SK-N-SH (cell line): ENCODE data around the gene ARHGEF26. TPM values are rescaled to one million over a fixed set of nuclear protein-coding genes. Genes with fewer than 3 reads are reported as not detected.

Experiments
- CTCF ChIA-PET: fragments of 300-600, 350-600 bp; formaldehyde crosslinking; extraction: SDS; loops from one replicate; lab custom pipeline; 2021; lab: Yijun Ruan, JAX
- POLR2A ChIA-PET: fragments of 350-600 bp; sonication (Branson Sonifier 250); formaldehyde crosslinking; extraction: SDS; loops from one replicate; lab custom pipeline; 2020; ENCODE audit warnings: antibody characterized with exemption, inconsistent platforms; lab: Yijun Ruan, JAX
- DNase-seq: peaks from one replicate; pipeline ENCODE4 v3.0.0; 2012
- H2AFZ ChIP-seq: fragments of 200-600 bp; sonication (generic); 2 replicates; pipeline ENCODE4 v1.8.1; 2016; ENCODE audit warnings: antibody characterized with exemption, mild to moderate bottlenecking, low read depth
- H3F3A ChIP-seq: fragments of 200-600 bp; sonication (generic); replicated peaks from 2 replicates; pipeline ENCODE3; 2016; ENCODE audit warnings: antibody characterized with exemption, mild to moderate bottlenecking; ENCODE audit not compliant: insufficient read depth
- H3K27ac ChIP-seq, 2 experiments: fragments of 200-500 bp in 1 of 2; fragments of 200-600 bp in 1 of 2; sonication (Bioruptor generic) in 1 of 2; sonication (generic), shearing (Covaris generic) in 1 of 2; 2 replicates each; pipeline versions ENCODE4 v1.5.1 to v1.6.1; 2014 to 2016; ENCODE audit warnings: low read depth in 2 of 2, inconsistent platforms in 1 of 2, low read length in 1 of 2, mild to moderate bottlenecking in 1 of 2, mixed read lengths in 1 of 2
- H3K27me3 ChIP-seq: fragments of 200-600 bp; sonication (generic), shearing (Covaris generic); 2 replicates; pipeline ENCODE4 v1.6.1; 2016; ENCODE audit warnings: mixed run types; ENCODE audit not compliant: insufficient read depth
- H3K36me3 ChIP-seq, 2 experiments: fragments of 200-500 bp in 1 of 2; fragments of 200-600 bp in 1 of 2; sonication (Bioruptor generic) in 1 of 2; sonication (generic) in 1 of 2; replicated peaks in 1 of 2; 2 replicates each; pipeline versions ENCODE3 to v1.5.1; 2014 to 2016; ENCODE audit warnings: low read length in 1 of 2, mild to moderate bottlenecking in 1 of 2; ENCODE audit not compliant: insufficient read depth in 2 of 2, control insufficient read depth in 1 of 2
- H3K4me1 ChIP-seq, 2 experiments: fragments of 200-500 bp in 1 of 2; fragments of 200-600 bp in 1 of 2; sonication (Bioruptor generic) in 1 of 2; sonication (generic), shearing (Covaris generic) in 1 of 2; 2 replicates each; pipeline versions ENCODE4 v1.5.1 to v1.6.1; 2014 to 2016; ENCODE audit warnings: low read depth in 1 of 2, low read length in 1 of 2, mixed run types in 1 of 2; ENCODE audit not compliant: insufficient read depth in 2 of 2, control insufficient read depth in 1 of 2
- H3K4me2 ChIP-seq: fragments of 200-600 bp; sonication (generic), shearing (Covaris generic); 2 replicates; pipeline ENCODE4 v1.6.1; 2017; ENCODE audit warnings: mixed run types
- H3K4me3 ChIP-seq, 2 experiments: fragments of 200-500 bp in 1 of 2; fragments of 200-600 bp in 1 of 2; sonication (Bioruptor generic) in 1 of 2; sonication (generic), shearing (Covaris generic) in 1 of 2; 2 replicates each; pipeline versions ENCODE4 v1.5.1 to v1.8.1; 2014 to 2016; ENCODE audit warnings: low read depth in 2 of 2, inconsistent platforms in 1 of 2, low read length in 1 of 2, mild to moderate bottlenecking in 1 of 2, mixed read lengths in 1 of 2, moderate library complexity in 1 of 2
- H3K79me2 ChIP-seq: fragments of 200-600 bp; sonication (generic); 2 replicates; pipeline ENCODE4 v1.8.1; 2017; ENCODE audit warnings: mild to moderate bottlenecking; ENCODE audit not compliant: insufficient read depth
- H3K9ac ChIP-seq: fragments of 200-600 bp; sonication (generic); 2 replicates; pipeline ENCODE4 v1.6.1; 2017; ENCODE audit warnings: mixed run types
- H3K9me2 ChIP-seq: fragments of 200-600 bp; sonication (generic); 2 replicates; pipeline ENCODE4 v1.6.1; 2017; ENCODE audit warnings: mixed run types
- H3K9me3 ChIP-seq: fragments of 200-600 bp; sonication (generic); 2 replicates; pipeline ENCODE4 v1.6.1; 2017; ENCODE audit warnings: mixed run types, mild to moderate bottlenecking, moderate library complexity
- H4K20me1 ChIP-seq: fragments of 200-600 bp; sonication (generic); 2 replicates; pipeline ENCODE4 v1.6.1; 2017; ENCODE audit warnings: mild to moderate bottlenecking, mixed run types; ENCODE audit not compliant: insufficient read depth
- CHD2 ChIP-seq: fragments of 150-350 bp; IDR thresholded peaks from 2 replicates; pipeline ENCODE4 v1.6.1; 2018; ENCODE audit warnings: low read length; ENCODE audit not compliant: partially characterized antibody
- ELF1 ChIP-seq: IDR thresholded peaks from 2 replicates; pipeline ENCODE4 v1.4.0; 2012
- GABPA ChIP-seq: IDR thresholded peaks from 2 replicates; pipeline ENCODE4 v1.4.0; 2012; ENCODE audit warnings: low read depth, mild to moderate bottlenecking
- IRF3 ChIP-seq: fragments of 150-350 bp; IDR thresholded peaks from 2 replicates; pipeline ENCODE4 v1.6.1; 2016; ENCODE audit warnings: mild to moderate bottlenecking, low read depth, low read length
- JUND ChIP-seq: IDR thresholded peaks from 2 replicates; pipeline ENCODE4 v1.4.0; 2012
- MXI1 ChIP-seq: IDR thresholded peaks from 2 replicates; pipeline ENCODE4 v1.6.1; 2012; ENCODE audit warnings: mild to moderate bottlenecking, low read depth, low read length, improper control_type of control experiment
- REST ChIP-seq: IDR thresholded peaks from 2 replicates; pipeline ENCODE4 v1.6.1; 2012; ENCODE audit warnings: mild to moderate bottlenecking, low read depth, low read length, moderate library complexity
- RXRA ChIP-seq: IDR thresholded peaks from 2 replicates; pipeline ENCODE4 v1.4.0; 2012; ENCODE audit warnings: low read depth, mild to moderate bottlenecking, borderline replicate concordance
- USF2 ChIP-seq: fragments of 150-350 bp; IDR thresholded peaks from 2 replicates; pipeline ENCODE4 v1.6.1; 2017; ENCODE audit warnings: antibody characterized with exemption, low read length, low read depth, borderline replicate concordance
- ZBTB33 ChIP-seq: IDR thresholded peaks from 2 replicates; pipeline ENCODE4 v1.4.0; 2012; ENCODE audit warnings: low read depth, borderline replicate concordance
- WGBS: methylation state at CpG from one replicate; pipeline ENCODE4 v1.1.6; 2017; ENCODE audit warnings: low lambda C conversion rate; 5-methylcytosine and 5-hydroxymethylcytosine counted together
- polyA plus RNA-seq, 3 experiments: library from polyadenylated mRNA; depleted of rRNA; stranded (reverse); fragments of >200 nt; gene quantifications; 2 replicates each; pipeline ENCODE4 v1.2.3, GENCODE V29; 2012

The ARHGEF26 gene
- polyA plus RNA-seq, 1 of the 3 experiments (the other 2 are of a cell fraction): 1.2 TPM

- H3K4me1 ChIP-seq: peaks cover 0 to 3% of the 10 kb centered on the region in 2 experiments; a peak in 2 of 4 replicates
- no peaks in the 10 kb centered on the region for H3K9me3 ChIP-seq
- H3K9ac ChIP-seq: no peak overlapping the region
- H3K27me3 ChIP-seq: no peaks in the 10 kb centered on the region
- H3K36me3 ChIP-seq: no peaks in the 10 kb centered on the region
- H3K27ac ChIP-seq: no peak overlapping the region
- POLR2A ChIA-PET: no interaction called here
- 94% methylated on average over 3 of the region's 3 CpGs for WGBS
- no peak for DNase-seq
- no peaks in the 10 kb centered on the region for H4K20me1 ChIP-seq
- CTCF ChIA-PET: no interaction called here
- no peak overlapping the region for H3K4me3 ChIP-seq
- H3K4me2 ChIP-seq: no peak overlapping the region
- H3K9me2 ChIP-seq: no peaks in the 10 kb centered on the region
- H3F3A ChIP-seq: no peaks in the 10 kb centered on the region
- H2AFZ ChIP-seq: no peak overlapping the region
- no peak for TF ChIP-seq RXRA
- no peak for TF ChIP-seq JUND
- TF ChIP-seq ZBTB33: no peak
- TF ChIP-seq CHD2: no peak
- TF ChIP-seq ELF1: no peak
- TF ChIP-seq REST: no peak
- TF ChIP-seq IRF3: no peak
- no peak for TF ChIP-seq GABPA
- TF ChIP-seq USF2: no peak
- TF ChIP-seq, all 33 proteins: peak for 0
- H3K79me2 ChIP-seq: no peaks in the 10 kb centered on the region
Measured at GRCh38 chr3:154175041-154175440, 53.9 kb downstream of the ARHGEF26 start.

GRCh38 chr3:154176036-154176435 lies 54.8 kb downstream of the ARHGEF26 start:
- Histone ChIP-seq H3F3A (no peaks in the 10 kb centered on the region), H3K4me2 (no peak overlapping the region), H3K9me3 (no peaks in the 10 kb centered on the region), H3K36me3 (no peaks in the 10 kb centered on the region), H4K20me1 (no peaks in the 10 kb centered on the region), H2AFZ (no peak overlapping the region), H3K9ac (no peak overlapping the region), H3K4me1 (peaks cover 0 to 7% of the 10 kb centered on the region in 2 experiments; a peak in 2 of 4 replicates), H3K9me2 (no peaks in the 10 kb centered on the region), H3K4me3 (no peak overlapping the region), H3K27ac (no peak overlapping the region), H3K79me2 (no peaks in the 10 kb centered on the region), H3K27me3 (no peaks in the 10 kb centered on the region)
- no peak for DNase-seq
- ChIA-PET CTCF (no interaction called here), POLR2A (no interaction called here)
- no peak for TF ChIP-seq CHD2
- no peak for TF ChIP-seq MXI1
- WGBS: 61% methylated on average over 2 of the region's 2 CpGs
